Activated B cell treated with CpG ODN at 0.5 μM for 24 hours (primary cell): ENCODE results near the gene SERPINA10. TPM values are rescaled to one million over a fixed set of nuclear protein-coding genes. Genes with fewer than 3 reads are reported as not detected.

Experiments used
- ATAC-seq: fragments of 200-7000 bp; cut with Tn5 transposase; one replicate; pipeline ENCODE4 v1.10.0; 2021; ENCODE audit warnings: low read depth, mild to moderate bottlenecking, moderate library complexity
- CTCF ChIA-PET: fragments of 350-600 bp; sonication (Branson Sonifier 250); formaldehyde crosslinking; loops from one replicate; lab custom pipeline; 2021; ENCODE audit warnings: antibody characterized with exemption; lab: Charles Lee
- POLR2A ChIA-PET: fragments of 350-600 bp; sonication (Branson Sonifier 250); formaldehyde crosslinking; loops from one replicate; lab custom pipeline; 2021; ENCODE audit warnings: antibody characterized with exemption; lab: Charles Lee
- DNase-seq: peaks from one replicate; pipeline ENCODE4 v3.0.0; 2022
- H3K27ac Mint-ChIP-seq: one replicate; pipeline ENCODE4 v1.8.0; 2020; ENCODE audit warnings: mixed read lengths
- H3K27me3 Mint-ChIP-seq: one replicate; pipeline ENCODE4 v1.8.0; 2021; ENCODE audit warnings: mixed read lengths
- H3K36me3 Mint-ChIP-seq: one replicate; pipeline ENCODE4 v1.8.0; 2021; ENCODE audit warnings: low read depth, mixed read lengths
- H3K4me1 Mint-ChIP-seq: one replicate; pipeline ENCODE4 v1.8.0; 2021; ENCODE audit warnings: mixed read lengths
- H3K4me3 Mint-ChIP-seq: one replicate; pipeline ENCODE4 v1.8.0; 2020; ENCODE audit warnings: mild to moderate bottlenecking, mixed read lengths
- H3K9me3 Mint-ChIP-seq: one replicate; pipeline ENCODE4 v1.8.0; 2020; ENCODE audit warnings: mixed read lengths
- CTCF ChIP-seq: fragments of 200-600 bp; IDR thresholded peaks from one replicate; pipeline ENCODE4 v1.8.0; 2022; ENCODE audit warnings: antibody characterized with exemption, mild to moderate bottlenecking
- intact Hi-C: fragments of 100-400 bp; cut with micrococcal nuclease; formaldehyde crosslinking; loops from one replicate; pipeline ENCODE4 v1.15.1; 2024
- total RNA-seq: library from RNA; stranded (reverse); gene quantifications from 2 replicates; pipeline ENCODE4 v1.2.3, GENCODE V29; 2022

The SERPINA10 gene
- total RNA-seq, result not detected in 2 replicates

DNA sequence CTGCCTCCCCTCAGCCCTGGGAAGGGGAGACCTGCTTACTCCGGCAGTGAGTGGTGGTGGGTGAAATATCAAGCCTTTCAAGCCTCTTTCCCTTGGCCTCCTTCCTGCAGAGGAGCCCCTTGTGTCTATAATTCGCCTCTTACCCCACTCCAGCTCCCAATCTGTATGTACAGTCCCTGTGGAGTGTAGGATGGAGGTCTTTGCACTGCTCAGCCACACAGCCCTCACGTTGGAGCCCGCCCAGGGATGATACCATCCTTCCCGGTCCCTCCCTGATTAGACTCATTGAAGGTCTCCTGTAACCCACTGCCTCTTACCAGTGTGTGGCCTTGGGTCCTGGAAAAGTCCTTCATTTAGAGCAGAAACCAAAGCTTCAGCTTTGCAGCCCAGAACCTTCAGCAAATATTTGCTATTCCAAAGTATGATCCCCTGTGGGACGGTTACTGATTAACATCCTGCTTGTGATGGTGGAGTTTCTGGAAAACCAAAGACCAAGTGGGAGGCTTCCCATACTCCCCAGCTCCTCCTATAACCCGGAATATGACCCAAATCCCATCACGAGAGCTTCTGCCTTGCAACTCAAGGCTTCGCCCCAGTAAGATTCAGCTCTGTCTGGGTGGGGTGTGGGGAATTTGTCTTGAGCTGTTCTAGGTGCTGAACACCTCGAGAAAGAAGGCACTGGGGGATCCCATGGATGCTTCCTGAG, at the start of gene SERPINA10:
SERPINA10 (minus strand) TSS at position 397 of the 706 bp plus-strand sequence. CDS start 2,675 bp downstream, outside the sequence.
- Mint-ChIP-seq H3K27me3 (no peaks in the 10 kb centered on the region), H3K9me3 (no peaks in the 10 kb centered on the region), H3K36me3 (no peaks in the 10 kb centered on the region), H3K4me3 (no peak within 1 kb of the TSS), H3K4me1 (no peaks in the 10 kb centered on the region), H3K27ac (no peak within 1 kb of the TSS)
- TF ChIP-seq CTCF, result no peak
- intact Hi-C loops, result no loop called here
- POLR2A ChIA-PET, result no interaction called here
- CTCF ChIA-PET, result no interaction called here
- DNase-seq, result no peak
- no peak for ATAC-seq

DNA sequence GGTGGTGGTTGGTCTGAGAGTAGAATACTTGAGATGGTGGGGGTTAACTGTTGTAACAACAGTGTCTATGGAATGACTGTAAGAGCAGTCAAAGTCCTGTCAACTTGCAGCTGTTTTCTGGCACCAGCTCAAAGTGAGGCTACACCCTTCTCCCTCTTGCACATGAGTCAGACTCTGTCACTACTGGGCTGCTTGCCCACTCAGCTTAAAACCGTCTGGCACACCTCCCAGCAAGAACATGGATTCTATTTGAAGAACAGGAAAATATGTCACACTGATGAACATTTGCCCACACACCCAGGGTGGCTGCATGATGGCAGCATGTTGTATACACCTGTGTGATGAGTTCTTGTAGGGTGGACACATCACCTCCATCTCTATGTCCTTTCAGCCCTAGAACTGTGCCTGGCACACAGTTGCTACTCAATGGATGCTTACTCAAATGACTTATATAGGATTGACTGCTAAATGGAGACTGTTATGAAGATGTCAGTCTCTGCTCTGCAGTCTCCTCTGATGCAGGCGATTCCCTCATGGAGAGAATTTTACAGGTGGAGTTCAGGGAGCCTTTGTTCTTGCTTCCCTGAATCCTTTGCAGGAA, 49.4 kb upstream of the SERPINA10 start:
- no peaks in the 10 kb centered on the region for H3K36me3 Mint-ChIP-seq
- no peak for ATAC-seq
- no peak overlapping the region for H3K4me3 Mint-ChIP-seq
- intact Hi-C loops, result no loop called here
- H3K27me3 Mint-ChIP-seq, result peaks cover 5% of the 10 kb centered on the region
- ChIA-PET POLR2A (no interaction called here), CTCF (no interaction called here)
- DNase-seq, result no peak
- peaks cover 3% of the 10 kb centered on the region for H3K9me3 Mint-ChIP-seq
- H3K4me1 Mint-ChIP-seq, result peaks cover 20% of the 10 kb centered on the region
- TF ChIP-seq CTCF, result no peak
- H3K27ac Mint-ChIP-seq, result no peak overlapping the region

- peaks cover 3% of the 10 kb centered on the region for H3K9me3 Mint-ChIP-seq
- H3K4me3 Mint-ChIP-seq, result no peak overlapping the region
- no peak for DNase-seq
- ATAC-seq, result no peak
- ChIA-PET POLR2A (no interaction called here), CTCF (no interaction called here)
- H3K36me3 Mint-ChIP-seq, result no peaks in the 10 kb centered on the region
- H3K27me3 Mint-ChIP-seq, result peaks cover 5% of the 10 kb centered on the region
- no peak for TF ChIP-seq CTCF
- intact Hi-C loops, result no loop called here
- H3K27ac Mint-ChIP-seq, result no peak overlapping the region
- peaks cover 16% of the 10 kb centered on the region for H3K4me1 Mint-ChIP-seq
Measured at GRCh38 chr14:94341656-94342333, 48.7 kb upstream of the SERPINA10 start.

DNA sequence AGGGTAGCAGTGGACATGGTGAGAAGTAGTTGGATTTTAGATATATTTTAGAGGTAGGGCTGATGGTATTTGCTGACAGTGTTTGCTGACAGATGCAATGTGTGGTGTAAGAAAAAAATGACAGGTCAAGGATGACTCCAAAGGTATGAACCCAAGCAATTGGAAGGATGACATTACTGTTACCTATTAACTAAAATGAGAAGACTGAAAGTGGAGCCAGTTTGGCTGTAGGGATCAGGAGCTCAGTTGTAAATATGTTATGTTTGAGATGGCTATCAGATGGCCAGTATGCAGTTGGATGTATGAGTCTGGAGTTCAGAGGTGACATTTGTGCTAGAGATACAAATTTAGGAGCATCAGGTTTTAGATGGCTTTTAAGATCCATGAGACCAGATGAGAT, 47.5 kb upstream of the SERPINA10 start:
- DNase-seq, result no peak
- H3K27me3 Mint-ChIP-seq, result peaks cover 5% of the 10 kb centered on the region
- ChIA-PET POLR2A (no interaction called here), CTCF (no interaction called here)
- H3K4me3 Mint-ChIP-seq, result no peak overlapping the region
- peaks cover 3% of the 10 kb centered on the region for H3K9me3 Mint-ChIP-seq
- no peak for TF ChIP-seq CTCF
- intact Hi-C loops, result no loop called here
- H3K27ac Mint-ChIP-seq, result no peak overlapping the region
- no peak for ATAC-seq
- no peaks in the 10 kb centered on the region for H3K36me3 Mint-ChIP-seq
- peaks cover 11% of the 10 kb centered on the region for H3K4me1 Mint-ChIP-seq

GRCh38 chr14:94338023-94338422, 45.0 kb upstream of the SERPINA10 start:
- intact Hi-C loops, result no loop called here
- POLR2A ChIA-PET, result no interaction called here
- TF ChIP-seq CTCF, result no peak
- Mint-ChIP-seq H3K4me3 (no peak overlapping the region), H3K27me3 (peaks cover 7% of the 10 kb centered on the region), H3K27ac (no peak overlapping the region), H3K36me3 (no peaks in the 10 kb centered on the region), H3K9me3 (peaks cover 3% of the 10 kb centered on the region), H3K4me1 (peaks cover 3% of the 10 kb centered on the region)
- ATAC-seq (no peak), DNase-seq (no peak)
- CTCF ChIA-PET, result no interaction called here
